ENCODE data around the gene FRAS1.

DNA sequence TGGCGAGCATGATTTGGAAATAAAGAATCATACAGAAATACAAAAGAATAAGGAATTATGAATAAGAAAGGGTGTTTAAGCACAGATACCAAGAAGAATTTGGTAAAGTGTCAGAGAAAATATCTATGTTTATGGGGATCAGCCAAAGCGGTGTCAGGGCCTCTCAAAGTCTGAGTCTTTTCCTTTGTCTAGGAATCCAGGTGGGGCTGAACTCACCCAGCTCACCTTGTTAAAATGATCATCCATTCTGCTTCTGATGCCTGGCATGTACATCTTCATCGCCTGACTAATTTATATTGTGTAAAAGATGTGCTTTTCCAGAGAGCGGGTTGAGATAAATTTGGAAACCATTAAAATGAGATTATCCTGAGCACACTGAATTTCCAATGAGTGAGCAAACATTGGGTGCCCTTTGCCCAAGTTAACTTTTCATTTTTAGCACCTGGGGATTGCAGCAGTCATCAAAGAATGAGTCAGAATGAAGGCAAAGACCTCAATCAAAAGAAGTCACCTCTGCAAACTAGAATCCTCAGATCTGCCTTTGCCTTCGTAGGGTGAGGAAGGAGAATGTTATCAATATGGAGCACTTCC, 352.6 kb downstream of the FRAS1 start:
- TF ChIP-seq, protein P1, sequence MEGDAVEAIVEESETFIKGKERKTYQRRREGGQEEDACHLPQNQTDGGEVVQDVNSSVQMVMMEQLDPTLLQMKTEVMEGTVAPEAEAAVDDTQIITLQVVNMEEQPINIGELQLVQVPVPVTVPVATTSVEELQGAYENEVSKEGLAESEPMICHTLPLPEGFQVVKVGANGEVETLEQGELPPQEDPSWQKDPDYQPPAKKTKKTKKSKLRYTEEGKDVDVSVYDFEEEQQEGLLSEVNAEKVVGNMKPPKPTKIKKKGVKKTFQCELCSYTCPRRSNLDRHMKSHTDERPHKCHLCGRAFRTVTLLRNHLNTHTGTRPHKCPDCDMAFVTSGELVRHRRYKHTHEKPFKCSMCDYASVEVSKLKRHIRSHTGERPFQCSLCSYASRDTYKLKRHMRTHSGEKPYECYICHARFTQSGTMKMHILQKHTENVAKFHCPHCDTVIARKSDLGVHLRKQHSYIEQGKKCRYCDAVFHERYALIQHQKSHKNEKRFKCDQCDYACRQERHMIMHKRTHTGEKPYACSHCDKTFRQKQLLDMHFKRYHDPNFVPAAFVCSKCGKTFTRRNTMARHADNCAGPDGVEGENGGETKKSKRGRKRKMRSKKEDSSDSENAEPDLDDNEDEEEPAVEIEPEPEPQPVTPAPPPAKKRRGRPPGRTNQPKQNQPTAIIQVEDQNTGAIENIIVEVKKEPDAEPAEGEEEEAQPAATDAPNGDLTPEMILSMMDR (conservative IDR thresholded peaks at IDR 0.05; ENCODE audit: low read depth, low read length), result no peak
- no peak for TF ChIP-seq EZH2 (IDR thresholded peaks at IDR 0.05; ENCODE audit: low read length, unreplicated experiment)
- no peak for TF ChIP-seq EZH2phosphoT487 (IDR thresholded peaks at IDR 0.05; ENCODE audit: borderline replicate concordance, low read length)

All from PC-3 (cell line).